K562 (cell line): ENCODE results near the gene TIMP4. TPM values are rescaled to one million over a fixed set of nuclear protein-coding genes. Genes with fewer than 3 reads are reported as not detected.

Source experiments
- RAD21 ChIP-seq, 2 experiments: fragments of 250-450 bp in 1 of 2; fragments of 450-650 bp in 1 of 2; sonication (Bioruptor Pico) in 1 of 2; formaldehyde crosslinking in 1 of 2; IDR thresholded peaks in 1 of 2; conservative IDR thresholded peaks in 1 of 2; 2 replicates each; pipeline versions ENCODE4 v1.4.0 to v1.8.0; 2020 to 2022; ENCODE audit warnings: mild to moderate bottlenecking in 2 of 2, moderate library complexity in 1 of 2
- REST ChIP-seq, 2 experiments: fragments of 450-650 bp; formaldehyde crosslinking in 1 of 2; IDR thresholded peaks; 2 replicates each; pipeline versions ENCODE4 v1.4.0 to v1.6.1; 2014 to 2020; ENCODE audit warnings: mild to moderate bottlenecking in 2 of 2, borderline replicate concordance in 1 of 2, low read depth in 1 of 2
- STAG1 ChIP-seq: sonication (generic); formaldehyde crosslinking; IDR thresholded peaks from 2 replicates; pipeline ENCODE4 v1.5.0; 2020; ENCODE audit warnings: missing genetic modification reagents, borderline replicate concordance
- polyA plus RNA-seq, 8 experiments: library from polyadenylated mRNA; depleted of rRNA in 4 of 8; stranded (reverse) in 5 of 8; unstranded in 3 of 8; fragments of >200 nt; fragmentation: Nextera tagmentation in 2 of 8; fragmentation: Illumina TruSeq in 1 of 8; extraction: Ambion mirVana in 2 of 8; extraction: Trizol in 1 of 8; gene quantifications; 2 replicates each; pipeline versions ENCODE4 v1.2.1 to v1.2.3, GENCODE V29; 2011 to 2014; ENCODE audit warnings: inconsistent platforms in 1 of 8, missing spikeins in 1 of 8
- total RNA-seq, 7 experiments: library from RNA; depleted of rRNA in 6 of 7; stranded (reverse); fragments of >200 nt in 6 of 7; fragmentation: Illumina TruSeq in 2 of 7; extraction: Trizol in 2 of 7; gene quantifications; 2 replicates each; pipeline versions ENCODE4 v1.2.1 to v1.2.3, GENCODE V29; 2011 to 2021; ENCODE audit warnings: low replicate concordance in 1 of 7

The TIMP4 gene
- total and polyA plus RNA-seq, 9 of the 15 experiments (the other 6 are each of a cell fraction or from before 2014, with no cell fraction given) = 0.03 to 0.07 TPM; not detected in 7

GRCh38 chr3:12135029-12135657 lies 23.6 kb downstream of the TIMP4 start (continued):
- TF ChIP-seq REST (IDR thresholded peaks at IDR 0.05; ENCODE audit: borderline replicate concordance) (peak; percentile 66; the same call in 1 of the 2 replicates), REST (CRISPR knock-in tag; IDR thresholded peaks at IDR 0.05; ENCODE audit: low read depth) (0 out of 2 replicates have a peak, but pooled peaks have one; percentile 19), RAD21 (CRISPR knock-in tag; conservative IDR thresholded peaks at IDR 0.05 in 1 of 2, IDR thresholded peaks at IDR 0.05 in 1 of 2) (peak; percentile 88 to 95), STAG1 (CRISPR knock-in tag) (peak; percentile 85; the same call in 1 of the 2 replicates)
